ENCODE results near the gene BOK.

Gene BOK

DNA sequence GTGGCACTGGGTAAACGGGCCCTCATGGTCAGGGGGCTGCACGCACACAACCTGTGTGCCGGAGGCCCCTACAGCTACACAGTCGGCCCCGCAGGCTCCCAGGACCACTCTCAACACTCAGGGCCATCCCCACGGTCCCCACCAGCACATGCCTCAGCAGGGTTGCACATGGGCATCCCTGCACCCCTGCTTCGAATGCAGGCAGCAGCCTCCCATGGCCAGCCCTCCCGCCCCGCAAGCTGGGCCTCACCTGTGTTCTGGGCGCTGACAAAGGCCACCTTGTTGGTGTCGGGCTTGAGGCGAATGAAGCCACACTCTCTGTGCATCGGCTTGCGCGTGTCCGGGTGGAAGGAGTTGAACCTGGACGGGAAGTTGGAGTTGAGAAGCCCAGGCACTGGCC is 44.2 kb downstream of the BOK start:
- no peaks in the 10 kb centered on the region for H3K27me3 ChIP-seq (replicated peaks; ENCODE audit: control insufficient read depth, insufficient read depth, low read length)
- no peak for DNase-seq (ENCODE audit: extremely low read depth, insufficient read length)
- TF ChIP-seq, protein P1, sequence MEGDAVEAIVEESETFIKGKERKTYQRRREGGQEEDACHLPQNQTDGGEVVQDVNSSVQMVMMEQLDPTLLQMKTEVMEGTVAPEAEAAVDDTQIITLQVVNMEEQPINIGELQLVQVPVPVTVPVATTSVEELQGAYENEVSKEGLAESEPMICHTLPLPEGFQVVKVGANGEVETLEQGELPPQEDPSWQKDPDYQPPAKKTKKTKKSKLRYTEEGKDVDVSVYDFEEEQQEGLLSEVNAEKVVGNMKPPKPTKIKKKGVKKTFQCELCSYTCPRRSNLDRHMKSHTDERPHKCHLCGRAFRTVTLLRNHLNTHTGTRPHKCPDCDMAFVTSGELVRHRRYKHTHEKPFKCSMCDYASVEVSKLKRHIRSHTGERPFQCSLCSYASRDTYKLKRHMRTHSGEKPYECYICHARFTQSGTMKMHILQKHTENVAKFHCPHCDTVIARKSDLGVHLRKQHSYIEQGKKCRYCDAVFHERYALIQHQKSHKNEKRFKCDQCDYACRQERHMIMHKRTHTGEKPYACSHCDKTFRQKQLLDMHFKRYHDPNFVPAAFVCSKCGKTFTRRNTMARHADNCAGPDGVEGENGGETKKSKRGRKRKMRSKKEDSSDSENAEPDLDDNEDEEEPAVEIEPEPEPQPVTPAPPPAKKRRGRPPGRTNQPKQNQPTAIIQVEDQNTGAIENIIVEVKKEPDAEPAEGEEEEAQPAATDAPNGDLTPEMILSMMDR (IDR thresholded peaks at IDR 0.05; ENCODE audit: insufficient read depth, low read length, poor library complexity, severe bottlenecking) = no peak
- no peak overlapping the region for H3K4me3 ChIP-seq (replicated peaks; ENCODE audit: low read depth, low read length)
- H3K36me3 ChIP-seq (ENCODE audit: control insufficient read depth, insufficient read depth, low read length) = peaks cover 18% of the 10 kb centered on the region

DNA sequence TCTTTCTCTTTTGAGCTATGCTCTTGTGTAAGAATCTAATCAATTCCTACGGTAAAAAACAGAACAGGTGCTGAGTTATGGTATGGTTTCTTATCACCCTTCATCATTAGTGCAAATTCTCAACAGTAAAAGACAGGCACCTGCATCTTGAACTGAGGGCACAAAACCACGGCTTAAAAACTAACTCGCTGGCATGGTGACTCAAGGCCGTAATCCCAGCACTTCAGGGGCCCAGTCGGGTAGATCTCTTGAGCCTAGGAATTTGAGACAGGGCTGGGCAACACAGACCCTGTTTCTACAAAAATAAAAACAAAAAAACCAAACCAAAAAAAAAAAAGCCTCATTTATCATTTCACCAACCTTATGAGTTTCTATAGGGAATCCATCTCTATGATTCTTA is 45.1 kb downstream of the BOK start:
- DNase-seq (ENCODE audit: extremely low read depth, insufficient read length) = no peak
- TF ChIP-seq, protein P1 (IDR thresholded peaks at IDR 0.05; ENCODE audit: insufficient read depth, low read length, poor library complexity, severe bottlenecking) = no peak
- Histone ChIP-seq H3K4me3 (replicated peaks; ENCODE audit: low read depth, low read length) (no peak overlapping the region), H3K36me3 (ENCODE audit: control insufficient read depth, insufficient read depth, low read length) (peaks cover 21% of the 10 kb centered on the region), H3K27me3 (replicated peaks; ENCODE audit: control insufficient read depth, insufficient read depth, low read length) (no peaks in the 10 kb centered on the region)

DNA sequence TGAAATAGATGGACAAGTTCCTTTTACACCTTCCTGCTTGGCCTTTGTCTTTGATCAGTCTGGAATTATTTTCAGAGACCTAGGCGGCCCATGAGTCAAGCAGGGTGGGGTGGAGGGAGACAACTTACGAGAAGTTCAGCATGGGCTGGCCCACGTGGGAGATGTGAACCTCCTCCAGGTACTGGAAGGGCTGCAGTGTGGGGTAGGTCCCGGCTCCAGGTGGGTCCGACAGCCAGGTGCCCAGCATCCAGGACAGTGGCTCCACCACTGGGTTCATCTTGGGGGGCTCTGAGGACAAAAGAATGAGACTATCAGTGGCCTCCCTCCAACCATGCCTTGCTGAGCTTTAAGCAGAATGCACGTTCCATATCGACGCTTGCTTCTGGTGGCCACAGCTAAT is 47.6 kb downstream of the BOK start:
- H3K4me3 ChIP-seq (replicated peaks; ENCODE audit: low read depth, low read length) = no peak overlapping the region
- TF ChIP-seq, protein P1 (IDR thresholded peaks at IDR 0.05; ENCODE audit: insufficient read depth, low read length, poor library complexity, severe bottlenecking) = no peak
- peaks cover 21% of the 10 kb centered on the region for H3K36me3 ChIP-seq (ENCODE audit: control insufficient read depth, insufficient read depth, low read length)
- DNase-seq (ENCODE audit: extremely low read depth, insufficient read length) = no peak
- no peaks in the 10 kb centered on the region for H3K27me3 ChIP-seq (replicated peaks; ENCODE audit: control insufficient read depth, insufficient read depth, low read length)

DNA sequence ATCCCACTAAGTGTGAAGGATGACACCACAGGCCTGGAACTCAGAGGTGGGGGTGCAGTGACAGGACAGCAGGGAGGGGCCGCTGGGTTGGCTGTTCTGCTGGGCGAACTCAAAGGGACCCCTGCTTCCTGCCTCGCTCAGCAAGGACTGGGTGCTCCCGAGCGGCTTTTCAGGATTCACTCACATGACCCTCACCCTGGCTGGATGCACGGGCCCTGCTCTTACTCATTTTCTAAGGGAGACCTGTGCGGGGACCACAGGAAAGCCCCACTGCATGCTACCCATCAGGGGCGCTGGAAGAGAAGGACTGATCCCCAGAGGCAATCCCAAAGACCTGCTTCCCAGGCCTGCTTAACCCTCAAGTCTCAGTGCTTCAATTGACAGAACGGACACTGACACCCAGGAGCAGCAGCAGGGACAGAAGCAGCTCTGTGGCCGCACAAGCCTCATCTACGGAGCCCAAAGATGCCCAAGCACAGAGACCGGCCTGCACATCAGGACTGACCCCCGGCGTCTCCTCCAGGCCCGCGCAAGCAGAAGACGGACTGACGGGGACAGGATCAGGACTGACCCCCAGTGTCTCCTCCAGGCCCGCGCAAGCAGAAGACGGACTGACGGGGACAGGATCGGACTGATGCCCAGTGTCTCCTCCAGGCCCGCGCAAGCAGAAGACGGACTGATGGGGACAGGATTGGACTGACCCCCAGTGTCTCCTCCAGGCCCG is 48.8 kb downstream of the BOK start:
- Histone ChIP-seq H3K36me3 (ENCODE audit: control insufficient read depth, insufficient read depth, low read length) (peaks cover 18% of the 10 kb centered on the region), H3K4me3 (replicated peaks; ENCODE audit: low read depth, low read length) (no peak overlapping the region), H3K27me3 (replicated peaks; ENCODE audit: control insufficient read depth, insufficient read depth, low read length) (no peaks in the 10 kb centered on the region)
- TF ChIP-seq, protein P1 (IDR thresholded peaks at IDR 0.05; ENCODE audit: insufficient read depth, low read length, poor library complexity, severe bottlenecking) = no peak
- DNase-seq (ENCODE audit: extremely low read depth, insufficient read length) = no peak

DNA sequence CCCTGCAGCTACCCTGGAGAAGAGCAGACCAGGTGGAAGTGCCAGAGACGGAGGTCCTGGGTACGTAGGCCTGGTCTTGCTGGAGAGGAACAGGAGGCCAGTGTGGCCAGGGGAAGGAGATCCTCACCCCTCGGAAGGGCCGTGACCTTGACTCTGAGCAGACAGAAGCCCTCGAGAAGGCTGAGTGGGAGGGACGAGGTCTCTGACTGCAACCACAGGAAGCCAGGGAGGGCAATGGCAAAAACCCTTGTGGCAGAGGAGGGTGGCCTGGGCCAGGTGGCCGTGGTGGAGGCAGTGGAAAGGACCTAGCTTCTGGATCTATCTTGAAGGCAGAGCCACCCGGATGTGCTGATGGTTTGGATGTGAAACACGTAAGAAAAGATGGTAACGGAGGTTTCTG is 50.3 kb downstream of the BOK start:
- DNase-seq (ENCODE audit: extremely low read depth, insufficient read length) = no peak
- no peak overlapping the region for H3K4me3 ChIP-seq (replicated peaks; ENCODE audit: low read depth, low read length)
- TF ChIP-seq, protein P1 (IDR thresholded peaks at IDR 0.05; ENCODE audit: insufficient read depth, low read length, poor library complexity, severe bottlenecking) = no peak
- peaks cover 12% of the 10 kb centered on the region for H3K36me3 ChIP-seq (ENCODE audit: control insufficient read depth, insufficient read depth, low read length)
- H3K27me3 ChIP-seq (replicated peaks; ENCODE audit: control insufficient read depth, insufficient read depth, low read length) = no peaks in the 10 kb centered on the region
